ENCODE data around the gene ATXN7. TPM values are rescaled to one million over a fixed set of nuclear protein-coding genes. Genes with fewer than 3 reads are reported as not detected.

The ATXN7 gene
- polyA plus RNA-seq, 1 experiment: 10.7 TPM

- TF ChIP-seq, protein P1, sequence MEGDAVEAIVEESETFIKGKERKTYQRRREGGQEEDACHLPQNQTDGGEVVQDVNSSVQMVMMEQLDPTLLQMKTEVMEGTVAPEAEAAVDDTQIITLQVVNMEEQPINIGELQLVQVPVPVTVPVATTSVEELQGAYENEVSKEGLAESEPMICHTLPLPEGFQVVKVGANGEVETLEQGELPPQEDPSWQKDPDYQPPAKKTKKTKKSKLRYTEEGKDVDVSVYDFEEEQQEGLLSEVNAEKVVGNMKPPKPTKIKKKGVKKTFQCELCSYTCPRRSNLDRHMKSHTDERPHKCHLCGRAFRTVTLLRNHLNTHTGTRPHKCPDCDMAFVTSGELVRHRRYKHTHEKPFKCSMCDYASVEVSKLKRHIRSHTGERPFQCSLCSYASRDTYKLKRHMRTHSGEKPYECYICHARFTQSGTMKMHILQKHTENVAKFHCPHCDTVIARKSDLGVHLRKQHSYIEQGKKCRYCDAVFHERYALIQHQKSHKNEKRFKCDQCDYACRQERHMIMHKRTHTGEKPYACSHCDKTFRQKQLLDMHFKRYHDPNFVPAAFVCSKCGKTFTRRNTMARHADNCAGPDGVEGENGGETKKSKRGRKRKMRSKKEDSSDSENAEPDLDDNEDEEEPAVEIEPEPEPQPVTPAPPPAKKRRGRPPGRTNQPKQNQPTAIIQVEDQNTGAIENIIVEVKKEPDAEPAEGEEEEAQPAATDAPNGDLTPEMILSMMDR (IDR thresholded peaks at IDR 0.05; ENCODE audit: low read depth, low read length): no peak
- no peaks in the 10 kb centered on the region for H3K27me3 ChIP-seq (ENCODE audit: control insufficient read depth, insufficient read depth, low read length)
- no peak overlapping the region for H3K4me3 ChIP-seq (ENCODE audit: low read depth, low read length)
- no peak for DNase-seq (ENCODE audit: low read depth, low spot score)
- H3K27ac ChIP-seq (ENCODE audit: low read depth, low read length): no peak overlapping the region
- CTCF ChIA-PET: interaction anchor here (0.6 to 1.0 kb wide), 5 partner anchors 10 to 96 kb away, joined by 3 to 8 read pairs (median 4); no protein-coding TSS in a partner anchor
- no peaks in the 10 kb centered on the region for H3K9me3 ChIP-seq (ENCODE audit: control insufficient read depth, insufficient read depth, low read length)
- POLR2A ChIA-PET: no interaction called here
Measured at GRCh38 chr3:63927422-63928280, 64.0 kb downstream of the ATXN7 start.

- no peak for DNase-seq (ENCODE audit: low read depth, low spot score)
- ChIA-PET CTCF (no interaction called here), POLR2A (no interaction called here)
- TF ChIP-seq, protein P1 (IDR thresholded peaks at IDR 0.05; ENCODE audit: low read depth, low read length): no peak
- no peak overlapping the region for H3K4me3 ChIP-seq (ENCODE audit: low read depth, low read length)
- H3K27me3 ChIP-seq (ENCODE audit: control insufficient read depth, insufficient read depth, low read length): no peaks in the 10 kb centered on the region
- H3K27ac ChIP-seq (ENCODE audit: low read depth, low read length): no peak overlapping the region
- no peaks in the 10 kb centered on the region for H3K9me3 ChIP-seq (ENCODE audit: control insufficient read depth, insufficient read depth, low read length)
Measured at GRCh38 chr3:63931290-63931689, 67.6 kb downstream of the ATXN7 start.

DNA sequence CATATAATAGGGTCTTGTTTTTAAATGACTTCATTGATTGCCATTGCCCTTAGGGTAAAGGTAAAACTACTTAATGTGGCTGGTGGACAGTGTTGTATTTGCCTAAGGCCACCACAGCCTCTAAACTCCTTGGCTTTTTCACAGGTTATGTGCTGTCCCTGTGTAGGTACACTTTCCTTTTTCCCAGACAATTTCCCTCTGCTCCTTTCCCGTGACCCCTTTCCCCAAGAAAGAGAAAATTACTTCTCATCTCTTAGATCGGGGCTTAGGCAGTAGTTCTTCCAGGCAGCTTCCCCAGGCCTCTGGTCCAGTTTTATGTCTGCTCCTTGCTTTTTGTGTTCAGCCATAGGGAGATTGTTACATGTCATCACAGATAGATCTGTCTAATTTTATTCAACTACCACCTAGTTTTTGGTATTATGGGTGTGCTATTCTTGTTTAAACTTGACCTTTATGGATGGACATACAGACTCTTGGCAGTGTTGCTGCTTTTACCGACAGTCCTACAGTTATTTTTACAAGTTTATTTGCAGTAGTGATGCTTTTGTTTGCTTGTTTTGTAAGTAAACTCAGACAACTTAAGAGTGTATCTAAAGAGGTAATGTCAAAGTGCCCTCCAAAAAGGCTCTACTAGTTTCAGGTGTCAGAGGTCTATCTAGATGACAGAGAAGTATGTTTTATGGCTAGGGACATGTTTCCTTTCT lies 69.0 kb downstream of the ATXN7 start:
- H3K4me3 ChIP-seq (ENCODE audit: low read depth, low read length): no peak overlapping the region
- TF ChIP-seq, protein P1 (IDR thresholded peaks at IDR 0.05; ENCODE audit: low read depth, low read length): no peak
- DNase-seq (ENCODE audit: low read depth, low spot score): no peak
- POLR2A ChIA-PET: no interaction called here
- no peak overlapping the region for H3K27ac ChIP-seq (ENCODE audit: low read depth, low read length)
- no peaks in the 10 kb centered on the region for H3K9me3 ChIP-seq (ENCODE audit: control insufficient read depth, insufficient read depth, low read length)
- CTCF ChIA-PET: no interaction called here
- no peaks in the 10 kb centered on the region for H3K27me3 ChIP-seq (ENCODE audit: control insufficient read depth, insufficient read depth, low read length)

GRCh38 chr3:63933459-63933858 lies 69.8 kb downstream of the ATXN7 start:
- no peak for DNase-seq (ENCODE audit: low read depth, low spot score)
- ChIA-PET CTCF (no interaction called here), POLR2A (interaction anchor here (0.7 kb wide), 1 partner anchor 12 kb away, joined by 4 read pairs; no protein-coding TSS in a partner anchor)
- no peak overlapping the region for H3K27ac ChIP-seq (ENCODE audit: low read depth, low read length)
- no peaks in the 10 kb centered on the region for H3K9me3 ChIP-seq (ENCODE audit: control insufficient read depth, insufficient read depth, low read length)
- H3K27me3 ChIP-seq (ENCODE audit: control insufficient read depth, insufficient read depth, low read length): no peaks in the 10 kb centered on the region
- no peak overlapping the region for H3K4me3 ChIP-seq (ENCODE audit: low read depth, low read length)
- TF ChIP-seq, protein P1 (IDR thresholded peaks at IDR 0.05; ENCODE audit: low read depth, low read length): no peak

All from AG04450 (cell line).